ENCODE measurements around the gene PARP16. TPM values are rescaled to one million over a fixed set of nuclear protein-coding genes. Genes with fewer than 3 reads are reported as not detected.
A peak's percentile ranks its signal among the peaks of the same experiment; 100 is the strongest.

The PARP16 gene
- polyA plus RNA-seq, 2 of the 4 experiments (the other 2 are of a cell fraction): 7.5 to 9.8 TPM

- Histone ChIP-seq H3K4me1 (0 out of 3 replicates have a peak, but pooled peaks cover 3% of the 10 kb centered on the region), H3K9me3 (no peaks in the 10 kb centered on the region), H3K27ac (no peak overlapping the region), H3K4me2 (no peak overlapping the region), H3K4me3 (no peak overlapping the region)
- WGBS (ENCODE audit: missing lambda C conversion rate): 77% methylated on average over 9 of the region's 9 CpGs
- FAIRE-seq: no peak
- ChIA-PET CTCF (interaction anchor here (0.6 to 3.4 kb wide), 8 partner anchors 8 to 186 kb away, joined by 3 to 33 read pairs (median 4); no protein-coding TSS in a partner anchor), POLR2A (no interaction called here)
- ATAC-seq: peak in 1 of 2 experiments; percentile 40; a peak in 1 of 6 replicates
- no peak for DNase-seq (ENCODE audit: low read depth in 1 of 2, low spot score in 1 of 2)
- no peak for TF ChIP-seq NR3C1 (IDR thresholded peaks at IDR 0.05)
Measured at GRCh38 chr15:65248511-65249255, 38.0 kb downstream of the PARP16 start.

- Histone ChIP-seq H3K4me3 (no peak overlapping the region), H3K9me3 (no peaks in the 10 kb centered on the region), H3K4me1 (0 out of 3 replicates have a peak, but pooled peaks cover 3% of the 10 kb centered on the region), H3K27ac (no peak overlapping the region), H3K4me2 (no peak overlapping the region)
- CTCF ChIA-PET: interaction anchor here (1.0 to 3.0 kb wide), 8 partner anchors 10 to 213 kb away, joined by 3 to 22 read pairs (median 6); no protein-coding TSS in a partner anchor
- FAIRE-seq (no peak), DNase-seq (ENCODE audit: low read depth in 1 of 2, low spot score in 1 of 2) (no peak), ATAC-seq (no peak)
- POLR2A ChIA-PET: interaction anchor here (1.0 kb wide), 1 partner anchor 58 kb away, joined by 4 read pairs; the partner anchor contains the start of gene RNU5B-1
- WGBS (ENCODE audit: missing lambda C conversion rate): 67% methylated on average over 6 of the region's 6 CpGs
- no peak for TF ChIP-seq RNF2 (IDR thresholded peaks at IDR 0.05; ENCODE audit: borderline replicate concordance, low read depth)
- TF ChIP-seq CBX2 (IDR thresholded peaks at IDR 0.05; ENCODE audit: borderline replicate concordance, low read depth): no peak
- TF ChIP-seq KDM1A (IDR thresholded peaks at IDR 0.05; ENCODE audit: low read depth): no peak
- no peak for TF ChIP-seq FOSL2 (IDR thresholded peaks at IDR 0.05)
- no peak for TF ChIP-seq FOSL2 (CRISPR knock-in tag; IDR thresholded peaks at IDR 0.05)
- TF ChIP-seq CTCF (IDR thresholded peaks at IDR 0.05): no peak
- TF ChIP-seq PHF8 (IDR thresholded peaks at IDR 0.05; ENCODE audit: borderline replicate concordance, low read depth): no peak
- TF ChIP-seq GATA3 (IDR thresholded peaks at IDR 0.05; ENCODE audit: borderline replicate concordance): no peak
- no peak for TF ChIP-seq E2F6 (IDR thresholded peaks at IDR 0.05; ENCODE audit: borderline replicate concordance, low read depth)
Measured at GRCh38 chr15:65246939-65247338, 39.7 kb downstream of the PARP16 start.

- Histone ChIP-seq H3K4me3 (no peak overlapping the region), H3K4me2 (no peak overlapping the region), H3K27ac (no peak overlapping the region), H3K4me1 (0 out of 3 replicates have a peak, but pooled peaks cover 1% of the 10 kb centered on the region), H3K9me3 (no peaks in the 10 kb centered on the region)
- ATAC-seq (no peak), DNase-seq (ENCODE audit: low read depth in 1 of 2, low spot score in 1 of 2) (no peak), FAIRE-seq (no peak)
- WGBS (ENCODE audit: missing lambda C conversion rate): 91% methylated on average over 8 of the region's 8 CpGs
- CTCF ChIA-PET: interaction anchor here (0.6 to 3.0 kb wide), 13 partner anchors 10 to 169 kb away, joined by 3 to 22 read pairs (median 4); no protein-coding TSS in a partner anchor
- POLR2A ChIA-PET: interaction anchor here (1.0 kb wide), 1 partner anchor 59 kb away, joined by 4 read pairs; the partner anchor contains the start of gene RNU5B-1
- no peak for TF ChIP-seq MYC (IDR thresholded peaks at IDR 0.05; ENCODE audit: borderline replicate concordance, low read length)
- TF ChIP-seq MAX (IDR thresholded peaks at IDR 0.05): no peak
- TF ChIP-seq EHF (CRISPR knock-in tag; IDR thresholded peaks at IDR 0.05): no peak
- TF ChIP-seq FOSL2 (IDR thresholded peaks at IDR 0.05): no peak
- TF ChIP-seq FOSL2 (CRISPR knock-in tag; IDR thresholded peaks at IDR 0.05): no peak
- TF ChIP-seq HES2 (IDR thresholded peaks at IDR 0.05): no peak
- no peak for TF ChIP-seq CHD4 (IDR thresholded peaks at IDR 0.05; ENCODE audit: borderline replicate concordance)
- no peak for TF ChIP-seq CBX2 (IDR thresholded peaks at IDR 0.05; ENCODE audit: borderline replicate concordance, low read depth)
- TF ChIP-seq USF2 (IDR thresholded peaks at IDR 0.05): no peak
- TF ChIP-seq SMC3 (IDR thresholded peaks at IDR 0.05): no peak
- TF ChIP-seq CHD2 (IDR thresholded peaks at IDR 0.05; ENCODE audit: low read length, partially characterized antibody): no peak
- TF ChIP-seq HEYL (CRISPR knock-in tag; IDR thresholded peaks at IDR 0.05): no peak
- TF ChIP-seq PBX3 (IDR thresholded peaks at IDR 0.05): no peak
- TF ChIP-seq RFX5 (IDR thresholded peaks at IDR 0.05): no peak
- TF ChIP-seq NR3C1 (IDR thresholded peaks at IDR 0.05): no peak
- no peak for TF ChIP-seq HOXB5 (CRISPR knock-in tag; IDR thresholded peaks at IDR 0.05)
- no peak for TF ChIP-seq GATA3 (IDR thresholded peaks at IDR 0.05; ENCODE audit: borderline replicate concordance)
- TF ChIP-seq BCL3 (IDR thresholded peaks at IDR 0.05): no peak
- no peak for TF ChIP-seq MAFK (IDR thresholded peaks at IDR 0.05; ENCODE audit: partially characterized antibody)
- TF ChIP-seq HOXA7 (CRISPR knock-in tag; IDR thresholded peaks at IDR 0.05): no peak
Measured at GRCh38 chr15:65246026-65246714, 40.5 kb downstream of the PARP16 start.
